ENCODE results near the gene NMNAT3.

GRCh38 chr3:139619484-139619883, 58.3 kb downstream of the NMNAT3 start:
- no peak for TF ChIP-seq CTCF (IDR thresholded peaks at IDR 0.05)
- no peak for TF ChIP-seq POLR2A (IDR thresholded peaks at IDR 0.05)
- TF ChIP-seq EP300 (IDR thresholded peaks at IDR 0.05; ENCODE audit: low read depth): no peak

All from transverse colon (tissue), 3 donors.